ENCODE measurements around the gene PRRT2. TPM values are rescaled to one million over a fixed set of nuclear protein-coding genes. Genes with fewer than 3 reads are reported as not detected.
"Not testable (repeated sequence)": the region's sequence is repeated elsewhere in the genome, so short reads cannot be mapped to it uniquely, and the experiment has no call there.

Gene PRRT2
- polyA plus RNA-seq, 3 donors: 0.56 to 3.7 (median 0.95) TPM

DNA sequence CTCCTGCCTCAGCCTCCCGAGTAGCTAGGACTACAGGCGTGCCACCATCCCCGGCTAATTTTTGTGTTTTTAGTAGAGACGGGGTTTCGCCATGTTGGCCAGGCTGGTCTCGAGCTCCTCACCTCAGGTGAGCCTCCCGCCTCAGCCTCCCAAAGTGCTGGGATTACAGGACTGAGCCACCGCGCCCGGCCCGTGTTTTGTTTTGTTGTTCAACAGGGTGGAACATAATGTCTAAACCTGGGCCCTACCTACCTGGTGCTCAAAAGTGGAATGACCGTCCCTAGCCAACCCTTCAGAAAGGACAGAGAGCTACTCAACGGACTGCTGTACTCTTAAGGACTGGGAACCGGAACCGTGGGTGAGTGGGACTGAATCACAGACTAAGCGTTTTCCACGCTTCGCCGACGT lies 22.2 kb upstream of the PRRT2 start:
- no peak overlapping the region for H3K27ac ChIP-seq (ENCODE audit: low read depth, low read length)
- WGBS, 3 donors: 57 to 66% (median 64%) methylated on average over 20 of the region's 20 CpGs

DNA sequence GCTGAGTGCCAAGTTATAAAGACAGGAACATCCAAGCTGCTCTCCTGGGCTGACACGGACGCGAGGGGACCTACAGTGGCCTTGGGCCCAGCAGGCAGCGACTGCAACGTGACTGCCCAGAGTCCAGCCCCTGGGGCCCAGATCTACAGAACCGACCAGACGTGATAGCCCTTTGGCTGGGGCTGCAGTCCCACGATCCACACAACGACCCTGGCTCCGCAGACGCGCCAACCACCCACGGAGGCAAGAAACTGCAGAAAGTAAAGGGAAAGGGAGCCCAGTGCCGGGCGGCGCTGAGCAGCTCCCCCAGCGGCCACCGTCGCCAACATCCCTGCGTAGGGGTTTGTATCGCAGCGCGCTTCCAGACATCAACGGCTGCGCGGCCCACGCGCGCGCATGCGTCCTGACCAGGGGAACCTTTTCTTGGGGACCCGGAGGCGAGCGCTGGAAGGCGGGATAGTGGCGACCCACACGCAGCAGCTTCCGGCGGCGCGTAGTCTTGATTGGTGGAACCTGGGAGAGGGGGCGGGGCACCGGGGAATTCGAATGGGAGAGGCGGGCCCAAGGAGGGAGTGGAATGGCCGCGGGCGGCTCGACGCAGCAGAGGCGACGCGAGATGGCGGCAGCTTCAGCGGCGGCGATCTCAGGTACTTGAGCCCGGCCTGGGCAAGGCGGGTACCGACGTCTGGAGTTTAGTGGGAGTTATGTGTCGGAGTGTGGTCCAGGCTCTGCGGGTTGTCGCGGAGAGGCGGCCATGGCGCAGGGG lies 21.6 kb upstream of the PRRT2 start, which contains the start of gene KIF22:
KIF22 (plus strand) TSS at position 569 of the 766 bp plus-strand sequence; CDS start at position 578, 9 bp downstream.
- H3K27ac ChIP-seq (ENCODE audit: low read depth, low read length): no peak within 1 kb of the TSS
- 1% methylated on average over 63 to 67 of the region's 67 CpGs for WGBS, 3 donors

DNA sequence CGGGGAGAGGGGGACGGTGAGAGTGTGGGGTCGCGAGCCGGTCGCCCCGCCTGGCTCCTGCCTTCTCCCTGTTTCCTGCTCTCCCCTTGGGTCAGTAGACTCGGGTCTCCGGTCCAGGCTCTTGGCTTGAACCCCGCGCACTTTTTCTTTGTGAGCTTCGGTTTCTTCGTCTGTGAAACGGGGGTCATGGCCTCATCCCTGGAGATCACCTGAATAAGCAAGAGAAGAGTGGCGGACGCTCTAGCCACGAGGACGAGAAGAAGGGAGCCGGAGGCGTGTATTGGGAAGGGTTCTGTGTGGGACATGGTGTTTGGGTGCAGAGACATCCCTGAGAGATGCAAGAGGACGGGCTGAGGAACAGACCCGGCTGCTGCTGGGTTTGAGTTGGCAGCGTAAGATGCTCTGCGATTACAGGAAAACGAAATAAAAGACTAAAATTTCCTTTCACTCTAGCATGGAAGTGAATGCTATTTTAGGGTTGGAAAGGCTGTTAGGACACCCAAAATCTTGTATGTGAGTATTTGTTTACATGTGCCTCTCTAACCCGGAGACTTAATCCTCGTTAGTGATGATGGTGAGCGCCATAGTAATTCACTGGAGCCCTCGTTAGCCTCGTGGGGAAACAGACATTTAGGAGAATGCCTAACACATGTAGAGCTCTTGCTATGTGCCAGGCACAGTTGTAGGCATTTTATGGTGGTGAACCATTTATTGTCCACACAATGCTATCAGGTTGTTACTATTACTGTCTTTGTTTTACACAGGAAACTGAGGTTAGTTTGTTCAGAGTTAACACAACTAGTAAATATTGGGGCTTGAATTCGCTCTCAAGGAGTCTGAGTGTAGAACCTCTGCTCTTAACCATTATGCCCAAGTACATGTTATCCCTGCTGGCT lies 20.8 kb upstream of the PRRT2 start:
- WGBS, 3 donors: 2 to 3% (median 2%) methylated on average over 29 to 31 of the region's 31 CpGs
- H3K27ac ChIP-seq (ENCODE audit: low read depth, low read length): no peak overlapping the region

DNA sequence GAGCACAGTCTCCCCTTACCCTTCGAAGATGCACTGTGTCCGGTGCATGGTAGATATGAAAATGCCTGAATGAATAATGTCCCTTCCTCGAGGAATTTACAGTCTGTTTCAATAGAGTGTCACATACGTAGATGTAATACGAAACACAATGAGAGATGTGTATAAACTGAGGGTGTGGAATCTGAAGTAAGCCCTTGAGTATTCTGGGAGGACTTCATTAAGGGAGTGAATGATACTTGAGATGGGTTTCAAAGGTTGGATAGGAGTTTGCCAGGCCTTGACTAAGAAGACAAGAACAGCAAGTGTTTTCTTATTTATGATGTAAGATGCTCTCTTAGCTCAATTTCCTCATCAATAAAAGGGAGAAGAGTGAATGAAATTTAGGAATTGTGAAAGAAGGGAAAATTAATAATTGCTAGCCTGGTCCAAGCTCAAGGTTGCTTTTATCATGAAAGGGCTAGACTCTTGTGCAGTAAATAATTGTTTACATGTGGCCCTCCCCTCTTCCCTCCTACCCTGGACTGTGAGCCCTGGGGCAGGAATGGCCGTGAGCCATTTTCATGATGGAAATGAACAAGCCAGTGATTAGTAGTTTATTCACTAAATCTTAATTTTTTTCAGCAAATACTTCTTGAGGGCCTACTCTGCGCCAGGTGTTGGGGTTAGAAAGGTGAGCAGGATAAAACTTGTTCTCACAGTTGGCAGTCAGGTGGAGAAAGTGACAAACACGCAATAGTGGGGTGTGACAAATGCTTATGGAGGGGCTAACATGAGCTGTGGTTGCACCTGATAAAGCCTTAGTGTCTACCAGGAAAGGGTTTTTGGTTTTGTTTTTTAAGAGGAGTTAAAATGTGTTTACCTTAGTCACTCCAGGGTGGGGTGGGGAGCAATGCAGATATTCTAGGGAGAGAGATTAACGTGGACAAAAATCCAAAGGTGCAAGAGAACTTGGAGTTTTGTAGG lies 19.9 kb upstream of the PRRT2 start:
- WGBS, 3 donors: 73 to 75% (median 75%) methylated on average over 9 of the region's 9 CpGs
- H3K27ac ChIP-seq (ENCODE audit: low read depth, low read length): no peak overlapping the region

DNA sequence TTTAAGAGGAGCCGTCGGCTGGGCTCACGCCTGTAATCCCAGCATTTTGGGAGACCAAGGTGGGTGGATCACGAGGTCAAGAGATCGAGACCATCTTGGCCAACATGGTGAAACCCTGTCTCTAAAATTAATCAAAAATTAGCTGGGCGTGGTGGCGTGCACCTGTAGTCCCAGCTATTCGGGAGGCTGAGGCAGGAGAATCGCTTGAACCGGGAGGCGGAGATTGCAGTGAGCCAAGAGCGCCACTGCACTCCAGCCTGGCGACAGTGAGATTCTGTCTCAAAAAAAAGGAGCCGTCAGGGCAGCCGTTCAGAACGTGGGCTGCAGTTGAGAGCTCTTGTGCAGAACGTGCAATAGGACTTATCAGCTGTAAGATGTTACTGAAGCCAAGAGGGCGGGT lies 18.8 kb upstream of the PRRT2 start:
- not testable (repeated sequence) for H3K27ac ChIP-seq (ENCODE audit: low read depth, low read length)
- 88 to 92% (median 92%) methylated on average over 18 of the region's 18 CpGs for WGBS, 3 donors

DNA sequence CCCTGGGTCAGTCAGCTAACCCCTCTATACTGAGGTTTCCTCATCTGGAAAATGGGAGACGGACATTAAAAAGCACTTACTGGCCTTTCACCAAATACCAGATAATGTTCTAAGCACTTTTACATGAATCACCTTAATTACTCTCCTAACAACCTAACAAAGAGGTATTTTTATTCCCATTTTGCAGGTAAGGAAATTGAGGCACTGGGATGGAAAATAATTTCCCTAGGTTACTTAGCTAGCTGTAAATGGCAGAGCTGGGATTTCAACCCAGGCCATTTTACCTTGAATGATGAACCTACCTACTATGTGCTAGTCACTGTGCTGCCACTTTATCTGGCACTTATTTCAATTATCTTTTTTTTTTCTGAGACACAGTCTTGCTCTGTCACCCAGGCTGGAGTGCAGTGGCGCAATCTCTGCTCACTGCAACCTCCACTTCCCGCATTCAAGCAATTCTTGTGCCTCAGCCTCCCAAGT lies 17.7 kb upstream of the PRRT2 start:
- 92 to 100% (median 95%) methylated on average over 3 of the region's 3 CpGs for WGBS, 3 donors

DNA sequence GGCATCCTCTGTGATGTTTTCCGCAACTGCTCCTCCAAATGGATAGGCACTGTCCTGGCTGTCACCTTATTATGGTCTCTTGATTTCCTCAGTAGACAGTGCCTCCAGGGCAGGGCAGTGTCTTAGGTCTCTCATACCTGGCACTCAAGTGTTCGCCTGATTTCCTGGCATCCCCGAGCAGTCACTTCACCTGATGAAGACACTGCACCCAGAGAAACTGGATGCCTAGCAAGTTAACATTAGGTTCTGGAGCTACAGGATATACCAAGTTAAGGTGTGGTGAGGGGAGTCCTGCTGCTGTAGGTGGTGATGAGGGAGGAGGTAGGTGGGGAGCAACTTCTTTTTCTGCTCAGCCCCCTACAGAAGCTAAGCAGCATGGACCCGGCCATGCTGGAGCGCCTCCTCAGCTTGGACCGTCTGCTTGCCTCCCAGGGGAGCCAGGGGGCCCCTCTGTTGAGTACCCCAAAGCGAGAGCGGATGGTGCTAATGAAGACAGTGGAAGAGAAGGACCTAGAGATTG lies 9.5 kb upstream of the PRRT2 start:
- H3K27ac ChIP-seq (ENCODE audit: low read depth, low read length): no peak overlapping the region
- WGBS, 3 donors: 95 to 96% (median 95%) methylated on average over 8 of the region's 8 CpGs

More for the DNA sequence above, 17.7 kb upstream of the PRRT2 start:
- H3K27ac ChIP-seq (ENCODE audit: low read depth, low read length): no peak overlapping the region

DNA sequence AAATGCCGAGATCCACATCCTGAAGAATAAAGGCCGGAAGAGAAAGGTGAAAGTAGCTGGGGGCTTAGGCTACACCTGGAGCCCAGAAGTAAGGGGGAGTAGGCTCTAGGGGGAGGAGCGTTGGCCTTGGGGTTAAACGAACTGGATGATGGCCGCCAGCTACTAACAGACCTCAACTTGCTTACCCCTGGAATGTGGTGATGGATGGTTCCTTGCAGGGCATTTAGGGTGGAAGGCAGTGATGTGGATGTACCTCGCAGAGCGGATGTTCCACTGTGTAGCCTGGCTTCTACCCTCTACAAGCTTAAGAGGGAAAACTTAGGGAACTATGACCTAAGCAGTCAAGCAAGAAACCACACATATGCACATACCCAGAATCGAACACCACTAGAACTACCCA lies 8.0 kb upstream of the PRRT2 start:
- no peak overlapping the region for H3K27ac ChIP-seq (ENCODE audit: low read depth, low read length)
- 74 to 79% (median 76%) methylated on average over 8 of the region's 8 CpGs for WGBS, 3 donors

DNA sequence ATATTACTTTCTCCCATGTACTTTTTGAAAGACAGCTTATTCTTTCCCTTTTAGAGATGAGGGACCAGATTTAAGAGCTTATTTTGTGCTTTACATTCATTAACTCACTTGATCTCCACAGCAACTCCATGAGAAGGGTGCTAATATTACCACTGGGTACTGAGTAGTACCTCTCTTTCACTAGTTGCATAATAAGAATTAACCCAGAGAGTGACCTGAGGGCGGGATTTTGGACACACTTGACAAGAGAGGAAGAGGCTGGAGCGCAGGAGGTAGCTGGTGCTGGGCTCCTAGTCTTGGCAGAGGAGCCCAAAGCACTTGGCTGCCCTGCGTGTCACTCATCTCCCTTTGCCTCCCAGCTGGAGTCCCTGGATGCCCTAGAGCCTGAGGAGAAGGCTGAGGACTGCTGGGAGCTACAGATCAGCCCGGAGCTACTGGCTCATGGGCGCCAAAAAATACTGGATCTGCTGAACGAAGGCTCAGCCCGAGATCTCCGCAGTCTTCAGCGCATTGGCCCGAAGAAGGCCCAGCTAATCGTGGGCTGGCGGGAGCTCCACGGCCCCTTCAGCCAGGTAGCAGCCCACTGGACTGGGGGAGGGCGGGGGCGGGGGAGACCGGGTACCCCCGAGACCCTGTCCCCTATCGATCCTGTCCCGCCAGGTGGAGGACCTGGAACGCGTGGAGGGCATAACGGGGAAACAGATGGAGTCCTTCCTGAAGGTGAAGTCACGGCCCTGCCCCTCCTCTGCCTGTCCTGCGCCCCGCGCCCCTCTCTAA lies 7.3 kb upstream of the PRRT2 start:
- 1 to 4% (median 4%) methylated on average over 19 to 26 of the region's 26 CpGs for WGBS, 3 donors
- H3K27ac ChIP-seq (ENCODE audit: low read depth, low read length): peak overlapping the region; percentile 39

DNA sequence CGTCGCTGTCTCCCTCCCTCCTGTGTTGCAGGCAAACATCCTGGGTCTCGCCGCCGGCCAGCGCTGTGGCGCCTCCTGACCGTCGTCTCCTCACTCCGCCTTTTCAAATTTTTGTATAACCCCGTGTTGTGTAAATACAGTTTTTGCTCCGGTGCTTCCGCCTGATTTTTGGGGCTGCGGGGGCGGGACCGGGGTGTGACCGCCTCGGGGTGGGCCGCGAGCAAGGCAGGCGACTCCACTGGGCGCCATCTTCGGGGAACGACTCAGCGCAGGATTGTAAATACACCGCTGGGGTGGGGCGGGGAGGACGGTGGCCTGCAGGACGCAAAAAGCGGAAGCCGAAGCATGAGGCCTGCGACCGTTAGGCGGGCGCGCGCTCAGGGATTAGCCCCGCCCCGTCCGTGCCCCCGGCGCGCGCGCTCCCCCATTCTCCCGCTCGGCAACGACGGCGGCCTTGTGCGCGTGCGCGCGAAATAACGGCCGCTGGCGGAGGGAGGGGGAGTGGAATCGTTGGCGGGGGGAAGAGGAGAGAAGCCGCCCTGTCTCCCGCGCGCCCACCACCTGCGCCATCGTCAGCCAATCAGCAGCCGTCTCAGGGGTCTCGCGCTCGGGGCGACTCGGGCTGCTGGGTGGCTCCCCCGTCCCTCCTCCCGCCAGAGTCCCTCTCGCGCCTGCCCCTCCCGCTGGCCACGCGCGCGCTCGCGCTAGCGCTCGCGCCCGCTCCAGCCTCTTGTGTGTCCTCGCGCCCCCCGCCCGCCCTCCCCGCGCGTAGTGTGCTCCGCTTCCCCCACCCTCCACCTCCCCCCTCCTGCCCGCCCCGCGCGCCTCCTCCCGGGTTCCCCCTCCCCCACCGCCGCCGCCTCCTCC lies 6.5 kb upstream of the PRRT2 start:
- 0 to 1% (median 1%) methylated on average over 76 to 96 of the region's 103 CpGs for WGBS, 3 donors
- H3K27ac ChIP-seq (ENCODE audit: low read depth, low read length): peak overlapping the region; percentile 83

DNA sequence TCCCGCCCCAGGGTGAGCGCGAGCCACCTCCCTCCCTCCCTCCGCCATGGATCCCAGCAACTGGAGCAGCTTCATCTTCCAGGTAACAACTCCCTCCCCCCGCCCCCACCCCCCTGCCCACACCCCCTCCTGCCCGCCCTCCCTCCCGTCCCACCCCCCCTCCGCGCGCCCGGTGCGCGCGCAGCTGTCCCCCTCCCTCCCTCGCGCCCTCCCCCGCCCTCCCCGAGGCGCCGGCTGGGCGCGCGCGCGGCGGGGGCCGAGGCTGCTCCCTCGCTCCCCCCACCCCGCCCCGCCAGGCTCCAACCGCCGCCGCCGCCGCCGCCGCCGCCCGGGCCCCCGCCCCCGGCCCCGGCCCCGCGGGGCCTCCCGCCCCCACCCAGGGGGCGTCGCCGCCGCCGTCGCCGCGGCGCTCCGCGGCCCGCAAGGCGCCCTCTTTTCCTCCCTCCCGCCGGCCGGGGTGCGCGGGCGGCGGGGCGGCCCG lies 5.9 kb upstream of the PRRT2 start, which contains the start of gene MAZ:
MAZ (plus strand) TSS at position 431 of the 481 bp plus-strand sequence. CDS start 173 bp downstream, outside the sequence.
- 0 to 2% (median 1%) methylated on average over 12 to 45 of the region's 67 CpGs for WGBS, 3 donors
- peak within 1 kb of the TSS; percentile 83 for H3K27ac ChIP-seq (ENCODE audit: low read depth, low read length)

DNA sequence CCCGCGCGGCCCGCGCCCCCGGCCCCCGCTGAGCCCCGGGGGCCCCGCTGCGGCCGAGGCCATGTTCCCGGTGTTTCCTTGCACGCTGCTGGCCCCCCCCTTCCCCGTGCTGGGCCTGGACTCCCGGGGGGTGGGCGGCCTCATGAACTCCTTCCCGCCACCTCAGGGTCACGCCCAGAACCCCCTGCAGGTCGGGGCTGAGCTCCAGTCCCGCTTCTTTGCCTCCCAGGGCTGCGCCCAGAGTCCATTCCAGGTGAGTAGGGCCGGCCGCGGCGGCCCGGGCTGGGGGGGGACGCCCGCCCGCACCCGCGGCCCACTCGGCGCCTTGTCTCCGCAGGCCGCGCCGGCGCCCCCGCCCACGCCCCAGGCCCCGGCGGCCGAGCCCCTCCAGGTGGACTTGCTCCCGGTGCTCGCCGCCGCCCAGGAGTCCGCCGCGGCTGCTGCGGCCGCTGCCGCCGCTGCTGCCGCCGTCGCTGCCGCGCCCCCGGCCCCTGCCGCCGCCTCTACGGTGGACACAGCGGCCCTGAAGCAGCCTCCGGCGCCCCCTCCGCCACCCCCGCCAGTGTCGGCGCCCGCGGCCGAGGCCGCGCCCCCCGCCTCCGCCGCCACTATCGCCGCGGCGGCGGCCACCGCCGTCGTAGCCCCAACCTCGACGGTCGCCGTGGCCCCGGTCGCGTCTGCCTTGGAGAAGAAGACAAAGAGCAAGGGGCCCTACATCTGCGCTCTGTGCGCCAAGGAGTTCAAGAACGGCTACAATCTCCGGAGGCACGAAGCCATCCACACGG lies 5.2 kb upstream of the PRRT2 start:
- H3K27ac ChIP-seq (ENCODE audit: low read depth, low read length): peak overlapping the region; percentile 24
- WGBS, 3 donors: 1% methylated on average over 62 to 98 of the region's 99 CpGs

DNA sequence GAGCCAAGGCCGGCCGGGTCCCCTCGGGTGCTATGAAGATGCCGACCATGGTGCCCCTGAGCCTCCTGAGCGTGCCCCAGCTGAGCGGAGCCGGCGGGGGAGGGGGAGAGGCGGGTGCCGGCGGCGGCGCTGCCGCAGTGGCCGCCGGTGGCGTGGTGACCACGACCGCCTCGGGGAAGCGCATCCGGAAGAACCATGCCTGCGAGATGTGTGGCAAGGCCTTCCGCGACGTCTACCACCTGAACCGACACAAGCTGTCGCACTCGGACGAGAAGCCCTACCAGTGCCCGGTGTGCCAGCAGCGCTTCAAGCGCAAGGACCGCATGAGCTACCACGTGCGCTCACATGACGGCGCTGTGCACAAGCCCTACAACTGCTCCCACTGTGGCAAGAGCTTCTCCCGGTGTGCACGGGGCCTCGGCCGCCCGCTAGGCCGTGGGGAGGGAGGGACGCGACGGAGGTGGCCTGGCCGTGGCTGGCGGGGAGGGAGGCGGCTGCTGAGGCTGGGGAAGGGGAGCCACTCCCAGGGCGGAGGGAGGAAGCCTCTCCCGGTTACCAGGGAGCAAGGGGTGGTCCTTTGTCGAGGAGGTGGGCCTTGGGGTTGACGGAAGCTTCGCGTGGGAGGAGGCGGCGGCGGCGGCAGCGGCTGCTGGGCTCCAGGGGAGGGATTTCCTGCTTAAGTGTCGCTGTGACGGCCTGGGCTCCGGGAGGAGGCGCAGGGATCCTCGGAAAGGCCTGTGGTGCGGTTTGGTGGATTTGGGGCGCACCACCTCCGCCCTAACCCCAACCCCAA lies 4.4 kb upstream of the PRRT2 start:
- WGBS, 3 donors: 2 to 22% (median 2%) methylated on average over 52 to 69 of the region's 69 CpGs

DNA sequence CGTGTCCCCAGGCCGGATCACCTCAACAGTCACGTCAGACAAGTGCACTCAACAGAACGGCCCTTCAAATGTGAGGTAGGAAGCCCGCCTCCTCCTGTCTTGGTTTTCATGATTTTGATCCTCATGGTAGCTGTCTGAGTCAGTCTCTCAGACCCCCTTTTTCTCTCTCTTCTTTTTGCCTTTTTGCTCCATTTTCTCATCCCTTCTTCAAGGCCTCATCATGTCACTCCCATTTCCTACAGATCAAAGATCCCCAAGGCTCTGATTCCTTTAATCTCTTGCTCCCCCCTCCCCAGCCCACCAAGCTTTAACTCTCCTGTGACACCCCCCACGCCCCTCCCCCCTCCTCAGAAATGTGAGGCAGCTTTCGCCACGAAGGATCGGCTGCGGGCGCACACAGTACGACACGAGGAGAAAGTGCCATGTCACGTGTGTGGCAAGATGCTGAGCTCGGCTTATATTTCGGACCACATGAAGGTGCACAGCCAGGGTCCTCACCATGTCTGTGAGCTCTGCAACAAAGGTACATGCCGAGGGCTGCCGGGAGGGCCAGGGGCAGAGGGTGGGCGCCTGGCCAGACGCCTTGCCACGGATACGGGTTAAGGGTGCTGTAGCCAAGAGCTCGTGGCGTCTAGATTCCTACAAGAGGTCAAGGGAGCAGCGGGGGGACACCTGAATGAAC lies 3.6 kb upstream of the PRRT2 start:
- 52 to 73% (median 52%) methylated on average over 25 of the region's 25 CpGs for WGBS, 3 donors

More for the DNA sequence above, 4.4 kb upstream of the PRRT2 start:
- H3K27ac ChIP-seq (ENCODE audit: low read depth, low read length): peak overlapping the region; percentile 67

More for the DNA sequence above, 3.6 kb upstream of the PRRT2 start:
- H3K27ac ChIP-seq (ENCODE audit: low read depth, low read length): peak overlapping the region; percentile 67
